ENCODE measurements around the gene CBFA2T2. TPM values are rescaled to one million over a fixed set of nuclear protein-coding genes. Genes with fewer than 3 reads are reported as not detected.
A peak's percentile ranks its signal among the peaks of the same experiment; 100 is the strongest.

CBFA2T2 gene
- total and polyA plus RNA-seq, 2 of the 4 experiments (the other 2 are of a cell fraction): 3.8 to 6.2 TPM

DNA sequence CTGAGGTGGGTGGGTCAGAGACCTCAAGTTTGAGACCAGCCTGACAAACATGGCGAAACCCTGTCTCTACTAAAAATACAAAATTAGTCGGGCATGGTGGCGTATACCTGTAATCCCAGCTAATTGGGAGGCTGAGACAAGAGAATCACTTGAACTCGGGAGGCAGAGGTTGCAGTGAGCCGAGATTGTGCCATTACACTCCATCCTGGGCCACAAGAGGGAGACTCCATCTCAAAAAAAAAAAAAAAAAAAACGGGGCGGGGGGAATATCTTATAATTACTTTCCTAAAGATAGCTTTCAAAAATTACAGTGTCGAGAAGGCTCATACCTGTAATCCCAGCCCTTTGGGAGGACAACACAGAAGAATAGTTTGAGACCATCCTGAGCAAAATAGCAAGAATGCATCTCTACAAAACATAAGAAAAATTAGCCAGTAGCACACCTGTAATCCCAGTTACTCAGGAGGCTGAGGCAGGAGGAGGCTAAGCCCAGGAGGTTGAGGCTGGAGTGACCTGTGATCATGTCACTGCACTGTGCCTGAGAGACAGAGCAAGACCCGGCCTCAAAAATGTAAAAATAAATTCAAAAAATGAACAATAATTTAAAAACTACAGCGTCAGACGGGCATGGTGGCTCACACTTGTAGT lies 25.8 kb downstream of the CBFA2T2 start:
- no peak overlapping the region for H3K14ac ChIP-seq (replicated peaks; ENCODE audit: low read depth, low read length)
- dilution Hi-C loops (cut with HindIII; ENCODE audit: low sequenced_read_pairs, unreplicated experiment): no loop called here

More for the DNA sequence above, 25.8 kb downstream of the CBFA2T2 start:
- no CpG with 5 or more reads among the region's 11 CpGs for WGBS, 2 experiments (ENCODE audit: extremely low coverage in 2 of 2, insufficient read length in 1 of 2)
- CTCF ChIA-PET: interaction anchor here (0.6 to 1.1 kb wide), 3 partner anchors 9 to 120 kb away, joined by 3 read pairs; no protein-coding TSS in a partner anchor
- Histone ChIP-seq H4K8ac (ENCODE audit: low read depth in 2 of 2, low read length in 2 of 2) (no peak overlapping the region), H4K20me1 (ENCODE audit: insufficient read depth, low read length) (peaks cover 12% of the 10 kb centered on the region; the same call in 1 of the 2 replicates), H3K56ac (ENCODE audit: extremely low read depth, insufficient read depth, low read length) (no peak overlapping the region), H3K9ac (ENCODE audit: low read depth, low read length) (no peak overlapping the region), H3K9me3 (ENCODE audit: control insufficient read depth, insufficient read depth, low read length) (no peaks in the 10 kb centered on the region), H3K18ac (ENCODE audit: low read depth, low read length) (no peak overlapping the region), H4K5ac (ENCODE audit: low read depth, low read length) (no peak overlapping the region), H2BK5ac (ENCODE audit: low read depth, low read length, poor library complexity, severe bottlenecking) (no peak overlapping the region), H2BK20ac (ENCODE audit: low read depth, low read length) (no peak overlapping the region), H2AK9ac (replicated peaks; ENCODE audit: low read depth, low read length, poor library complexity) (no peak overlapping the region), H3K4me3 (ENCODE audit: insufficient read depth, low read depth, low read length) (no peak overlapping the region), H2AFZ (replicated peaks; ENCODE audit: low read length, poor library complexity) (no peak overlapping the region), H3K4ac (ENCODE audit: low read depth, low read length) (no peak overlapping the region), H3K9me1 (ENCODE audit: insufficient read depth, low read length) (peaks cover 6% of the 10 kb centered on the region; the same call in 1 of the 2 replicates), H3K27me3 (ENCODE audit: control insufficient read depth, insufficient read depth, low read length) (no peaks in the 10 kb centered on the region), H3K23ac (ENCODE audit: low read depth, low read length) (no peak overlapping the region), H3K4me2 (ENCODE audit: low read depth, low read length) (no peak overlapping the region), H3K36me3 (ENCODE audit: control insufficient read depth, insufficient read depth, low read length) (no peaks in the 10 kb centered on the region), H2BK15ac (ENCODE audit: low read depth, low read length) (no peak overlapping the region), H3K27ac (ENCODE audit: insufficient read depth, low read length) (no peak overlapping the region), H2BK120ac (ENCODE audit: low read depth, low read length) (no peak overlapping the region), H3K79me1 (ENCODE audit: low read depth in 1 of 2, low read length in 2 of 2) (peaks cover 17 to 61% of the 10 kb centered on the region in 2 experiments), H3K4me1 (ENCODE audit: control insufficient read depth, insufficient read depth, low read length) (peaks cover 2% of the 10 kb centered on the region; the same call in 1 of the 2 replicates), H4K91ac (ENCODE audit: insufficient read depth, low read depth, low read length) (no peak overlapping the region), H2AK5ac (ENCODE audit: low read depth, low read length) (no peak overlapping the region)
- no TSS peak for BruUV-seq (replicated peaks)
- intact Hi-C loops (cut with micrococcal nuclease) (loop anchor here (10.0 kb wide), 1 partner anchor 61 kb away; no protein-coding TSS in a partner anchor), in situ Hi-C loops (cut with MboI; ENCODE audit: low sequenced_read_pairs) (no loop called here)
- POLR2A ChIA-PET (ENCODE audit: unreplicated experiment): no interaction called here
- TF ChIP-seq, protein P1, sequence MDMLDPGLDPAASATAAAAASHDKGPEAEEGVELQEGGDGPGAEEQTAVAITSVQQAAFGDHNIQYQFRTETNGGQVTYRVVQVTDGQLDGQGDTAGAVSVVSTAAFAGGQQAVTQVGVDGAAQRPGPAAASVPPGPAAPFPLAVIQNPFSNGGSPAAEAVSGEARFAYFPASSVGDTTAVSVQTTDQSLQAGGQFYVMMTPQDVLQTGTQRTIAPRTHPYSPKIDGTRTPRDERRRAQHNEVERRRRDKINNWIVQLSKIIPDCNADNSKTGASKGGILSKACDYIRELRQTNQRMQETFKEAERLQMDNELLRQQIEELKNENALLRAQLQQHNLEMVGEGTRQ (IDR thresholded peaks at IDR 0.05; ENCODE audit: low read depth, low read length): no peak
- TF ChIP-seq RAD21 (IDR thresholded peaks at IDR 0.05; ENCODE audit: low read length) (0 out of 2 replicates have a peak, but pooled peaks have one; percentile 13), SMC3 (IDR thresholded peaks at IDR 0.05; ENCODE audit: low read depth, low read length) (peak; percentile 34; the same call in 1 of the 2 replicates)
- TF ChIP-seq, protein P2, sequence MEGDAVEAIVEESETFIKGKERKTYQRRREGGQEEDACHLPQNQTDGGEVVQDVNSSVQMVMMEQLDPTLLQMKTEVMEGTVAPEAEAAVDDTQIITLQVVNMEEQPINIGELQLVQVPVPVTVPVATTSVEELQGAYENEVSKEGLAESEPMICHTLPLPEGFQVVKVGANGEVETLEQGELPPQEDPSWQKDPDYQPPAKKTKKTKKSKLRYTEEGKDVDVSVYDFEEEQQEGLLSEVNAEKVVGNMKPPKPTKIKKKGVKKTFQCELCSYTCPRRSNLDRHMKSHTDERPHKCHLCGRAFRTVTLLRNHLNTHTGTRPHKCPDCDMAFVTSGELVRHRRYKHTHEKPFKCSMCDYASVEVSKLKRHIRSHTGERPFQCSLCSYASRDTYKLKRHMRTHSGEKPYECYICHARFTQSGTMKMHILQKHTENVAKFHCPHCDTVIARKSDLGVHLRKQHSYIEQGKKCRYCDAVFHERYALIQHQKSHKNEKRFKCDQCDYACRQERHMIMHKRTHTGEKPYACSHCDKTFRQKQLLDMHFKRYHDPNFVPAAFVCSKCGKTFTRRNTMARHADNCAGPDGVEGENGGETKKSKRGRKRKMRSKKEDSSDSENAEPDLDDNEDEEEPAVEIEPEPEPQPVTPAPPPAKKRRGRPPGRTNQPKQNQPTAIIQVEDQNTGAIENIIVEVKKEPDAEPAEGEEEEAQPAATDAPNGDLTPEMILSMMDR (conservative IDR thresholded peaks at IDR 0.05; ENCODE audit: low read depth, low read length): peak; percentile 32; the same call in 1 of the 2 replicates
- ATAC-seq (ENCODE audit: low read depth) (no peak), DNase-seq (no peak)

Data from IMR-90 (cell line).